Activated CD8-positive, alpha-beta memory T cell treated with anti-CD3 and anti-CD28 coated beads for 1 hour (primary cell): Measurements from ENCODE around the gene ZBTB3.
"Not testable (repeated sequence)": the region's sequence is repeated elsewhere in the genome, so short reads cannot be mapped to it uniquely, and the experiment has no call there.

Source experiments
- DNase-seq, 2 donors: peaks; one replicate each; pipeline ENCODE4 v3.0.0-alpha.2; 2020; ENCODE audit warnings: low read depth in 1 of 2; ENCODE audit errors: extremely low read depth in 1 of 2

The ZBTB3 gene

DNA sequence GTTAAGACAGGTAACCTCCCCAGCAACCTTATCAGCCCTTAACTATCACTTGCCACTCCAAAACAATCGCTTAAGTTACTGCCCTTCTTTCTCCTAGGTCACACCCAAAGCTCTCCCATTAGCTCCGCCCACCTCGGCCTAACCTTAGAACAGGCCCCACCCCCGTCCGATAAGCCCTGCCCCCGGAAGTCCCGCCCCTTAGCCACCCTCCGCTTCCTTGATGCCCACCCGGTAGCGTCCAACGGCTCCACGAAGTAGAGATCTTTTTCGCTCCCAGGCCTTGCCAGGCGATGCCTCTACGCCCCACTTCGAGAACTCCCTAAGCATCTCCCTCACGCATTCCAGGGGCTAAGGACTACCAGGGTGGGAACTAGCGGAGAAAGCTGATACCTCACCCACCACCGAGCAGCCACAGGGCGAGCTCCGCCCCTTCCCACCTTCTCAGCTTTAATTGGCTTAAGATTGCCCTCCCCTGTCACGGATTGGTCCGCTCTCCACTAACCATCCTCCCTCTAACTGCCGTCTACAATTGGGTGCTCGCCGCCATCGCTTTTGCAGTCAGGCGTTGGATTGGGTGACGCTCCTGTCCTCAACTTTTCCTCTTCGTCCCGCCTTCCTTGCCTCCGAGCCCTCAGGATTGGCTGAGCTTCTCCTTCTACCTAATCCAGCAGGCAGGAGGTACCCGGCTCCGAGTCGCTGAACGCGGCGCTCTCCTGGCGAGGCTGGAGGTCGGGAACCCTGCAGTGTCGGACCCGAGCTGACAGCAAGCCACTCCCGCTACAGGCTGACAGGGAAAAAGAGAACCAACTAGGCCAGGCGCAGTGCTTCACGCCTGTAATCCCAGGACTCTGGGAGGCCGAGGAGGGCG lies at the start of gene ZBTB3:
TSS of gene ZBTB3 (minus strand) at position 425 of the 868 bp plus-strand sequence. CDS start 496 bp downstream, outside the sequence.
- DNase-seq: peak; percentile 94 to 95

DNA sequence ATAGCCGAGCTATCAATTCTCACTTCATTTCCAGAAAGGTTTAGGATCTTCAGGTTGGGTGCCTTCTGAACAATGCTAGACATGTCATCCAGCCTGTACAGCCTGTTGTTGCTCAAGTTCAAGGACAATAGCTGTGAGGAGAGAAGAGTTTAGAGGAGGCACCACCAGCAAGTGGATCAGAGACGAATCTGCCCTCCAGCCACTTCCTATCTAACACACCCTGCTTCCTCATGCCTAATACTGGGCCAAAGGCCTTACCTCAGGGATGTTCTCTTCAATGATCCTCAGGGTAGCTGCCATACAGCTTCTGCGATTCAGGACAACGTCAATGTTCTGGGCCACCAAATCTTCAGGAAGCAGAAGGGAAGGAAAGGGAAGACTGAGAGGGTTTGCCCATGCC lies 47.1 kb upstream of the ZBTB3 start:
- no peak for DNase-seq

DNA sequence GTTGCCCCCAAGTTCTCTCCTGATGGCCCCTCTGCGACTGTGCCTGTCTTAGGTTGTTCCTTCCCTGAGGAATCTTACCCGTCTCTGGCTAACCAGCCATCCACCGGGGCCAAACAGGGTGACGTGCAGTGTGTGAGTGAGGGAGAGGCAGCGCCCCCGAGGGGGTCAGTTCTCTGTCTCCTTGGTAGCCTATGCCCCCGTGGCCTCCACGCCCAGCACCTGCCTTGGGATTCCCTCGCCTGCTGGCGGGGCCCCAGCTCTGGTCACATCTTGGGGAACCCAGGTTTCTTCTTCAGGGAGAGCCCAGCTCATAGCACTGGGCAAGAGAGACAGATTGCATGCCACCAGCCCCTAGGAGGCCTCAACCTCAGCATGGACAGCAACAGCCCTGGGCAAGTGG lies 45.5 kb upstream of the ZBTB3 start:
- no peak for DNase-seq

DNA sequence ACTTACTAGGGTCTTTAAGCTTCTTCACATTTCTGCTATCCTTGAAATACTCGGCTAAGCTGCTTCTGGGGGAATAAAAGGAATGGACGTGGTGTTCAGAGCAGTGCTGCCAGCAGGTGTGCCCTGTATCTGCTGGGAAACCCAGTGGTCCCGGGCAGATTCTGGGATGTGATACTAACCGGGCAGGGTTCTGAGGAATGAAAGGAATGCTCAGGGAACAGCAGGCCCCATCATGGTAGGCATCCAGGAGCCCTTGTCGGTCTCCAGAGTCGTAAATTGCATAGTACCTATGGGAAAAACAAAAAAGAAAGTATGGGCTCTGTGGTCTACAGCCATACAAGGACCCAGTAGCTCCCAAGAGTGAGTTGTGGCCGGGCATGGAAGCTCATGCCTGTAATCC lies 42.3 kb upstream of the ZBTB3 start:
- DNase-seq: no peak

DNA sequence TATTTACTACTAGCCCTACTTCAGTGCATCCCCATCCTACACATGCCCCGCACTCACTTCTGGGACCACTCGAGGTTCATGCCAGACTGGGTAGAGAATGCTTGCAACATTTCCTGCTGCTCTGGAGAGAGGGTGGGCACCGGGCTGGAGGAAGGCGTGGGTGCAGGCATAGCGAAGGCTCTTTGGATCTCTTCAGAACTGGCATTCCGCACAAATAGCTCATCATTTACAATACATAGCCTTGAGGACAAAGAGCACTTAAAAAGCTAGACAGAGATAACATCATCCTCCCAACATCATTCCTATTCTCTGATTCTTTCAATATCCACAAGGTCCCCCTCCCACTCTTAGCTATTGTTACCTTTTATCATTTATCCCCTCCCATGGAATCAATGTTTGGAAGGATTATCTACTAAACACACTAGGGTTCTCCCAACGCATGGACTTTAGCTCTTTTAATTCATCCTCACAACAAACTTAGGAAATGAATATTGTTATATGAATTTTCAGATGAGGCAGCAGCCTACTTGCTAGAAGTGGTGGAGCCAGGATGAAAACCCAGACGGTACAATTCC lies 40.3 kb upstream of the ZBTB3 start:
- DNase-seq: no peak

DNA sequence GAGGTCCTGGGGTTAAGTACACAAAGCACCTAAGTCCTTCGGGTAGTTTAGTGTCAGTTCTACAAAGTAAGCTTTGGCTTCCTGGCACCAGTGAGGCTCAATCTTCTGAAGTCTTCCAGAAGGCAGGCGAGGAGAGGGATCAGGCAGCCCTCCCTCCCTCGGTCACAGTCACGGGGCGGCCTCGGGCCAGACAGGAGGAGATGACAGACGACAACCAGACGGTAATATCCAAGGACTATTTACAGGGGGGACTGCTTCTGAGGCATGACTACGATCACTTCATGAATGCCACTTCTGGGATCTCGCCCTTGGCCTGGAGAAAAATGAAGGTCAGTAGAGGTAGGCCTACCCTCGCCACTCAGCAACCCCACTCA lies 38.2 kb upstream of the ZBTB3 start:
- no peak for DNase-seq

DNA sequence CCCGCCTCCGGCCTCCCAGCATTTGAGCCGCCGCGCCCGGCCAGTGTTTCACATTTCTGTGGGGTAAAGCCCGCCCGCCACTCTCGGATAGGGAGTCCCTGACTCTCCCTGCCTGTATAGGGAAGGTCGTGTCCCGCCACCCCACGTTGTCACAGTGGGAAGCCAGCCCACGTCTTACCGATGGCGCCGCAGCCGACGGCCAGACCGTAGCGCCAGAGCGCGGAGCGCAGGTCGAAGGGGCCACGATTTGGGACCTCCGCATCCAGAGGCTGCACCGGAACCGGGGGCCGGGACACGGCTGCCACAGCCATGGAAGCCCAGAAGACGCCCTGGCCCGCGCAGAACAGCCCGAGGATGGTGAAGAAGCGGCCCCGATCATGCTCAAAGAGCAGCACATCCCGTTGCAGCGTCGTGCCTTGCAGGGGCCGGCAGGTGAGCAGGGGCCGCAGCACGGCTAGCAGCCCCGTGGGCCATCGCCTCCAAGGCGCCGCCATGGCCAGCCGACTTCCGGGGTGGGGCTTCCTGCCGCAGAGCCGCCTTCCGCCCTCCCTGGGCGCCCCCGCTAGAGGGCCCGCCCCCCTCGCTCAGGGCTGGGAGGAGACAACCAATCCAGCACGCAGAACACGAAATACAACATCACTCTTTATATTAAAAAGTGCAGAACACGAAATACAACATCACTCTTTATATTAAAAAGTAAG lies 37.7 kb upstream of the ZBTB3 start, which contains the start of gene TMEM223:
TSS of gene TMEM223 (minus strand) at position 506 of the 701 bp plus-strand sequence. CDS start at position 494, 12 bp downstream.
- peak; percentile 52 to 88 for DNase-seq

DNA sequence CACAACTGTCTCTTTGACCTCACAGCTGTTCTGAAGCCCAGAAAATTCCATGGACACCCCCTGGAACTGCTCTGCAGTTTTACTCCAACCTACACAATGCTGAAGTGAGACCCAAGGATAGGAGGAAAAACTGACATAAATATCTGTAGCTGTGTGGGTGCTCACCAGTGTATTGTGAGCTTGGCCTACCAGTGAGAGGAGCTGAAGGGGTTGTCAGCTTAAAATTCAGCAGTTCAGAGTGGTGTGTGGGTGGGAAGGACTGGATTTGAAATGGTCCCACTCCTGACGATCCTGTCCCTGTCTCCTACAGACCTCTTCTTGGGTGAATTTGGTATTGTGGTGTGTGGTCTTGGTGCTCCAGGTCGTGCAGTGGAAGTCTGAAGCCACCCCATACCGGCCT lies 35.6 kb upstream of the ZBTB3 start:
- no peak for DNase-seq

DNA sequence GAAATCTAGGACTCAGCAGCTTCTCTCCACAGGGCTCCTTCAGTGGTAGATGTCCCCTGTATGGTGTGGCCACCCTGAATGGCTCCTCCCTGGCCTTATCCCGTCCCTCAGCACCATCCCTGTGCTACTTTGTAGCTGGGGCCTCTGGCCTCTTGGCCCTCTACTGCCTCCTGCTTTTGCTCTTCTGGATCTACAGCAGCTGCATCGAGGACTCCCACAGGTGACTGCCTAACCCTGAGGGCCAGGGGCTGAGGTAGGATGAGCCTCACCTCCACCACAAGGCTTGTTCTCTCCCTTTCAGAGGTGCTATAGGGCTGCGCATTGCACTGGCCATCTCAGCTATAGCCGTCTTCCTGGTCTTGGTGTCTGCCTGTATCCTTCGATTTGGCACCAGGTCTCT lies 35.0 kb upstream of the ZBTB3 start:
- no peak for DNase-seq

DNA sequence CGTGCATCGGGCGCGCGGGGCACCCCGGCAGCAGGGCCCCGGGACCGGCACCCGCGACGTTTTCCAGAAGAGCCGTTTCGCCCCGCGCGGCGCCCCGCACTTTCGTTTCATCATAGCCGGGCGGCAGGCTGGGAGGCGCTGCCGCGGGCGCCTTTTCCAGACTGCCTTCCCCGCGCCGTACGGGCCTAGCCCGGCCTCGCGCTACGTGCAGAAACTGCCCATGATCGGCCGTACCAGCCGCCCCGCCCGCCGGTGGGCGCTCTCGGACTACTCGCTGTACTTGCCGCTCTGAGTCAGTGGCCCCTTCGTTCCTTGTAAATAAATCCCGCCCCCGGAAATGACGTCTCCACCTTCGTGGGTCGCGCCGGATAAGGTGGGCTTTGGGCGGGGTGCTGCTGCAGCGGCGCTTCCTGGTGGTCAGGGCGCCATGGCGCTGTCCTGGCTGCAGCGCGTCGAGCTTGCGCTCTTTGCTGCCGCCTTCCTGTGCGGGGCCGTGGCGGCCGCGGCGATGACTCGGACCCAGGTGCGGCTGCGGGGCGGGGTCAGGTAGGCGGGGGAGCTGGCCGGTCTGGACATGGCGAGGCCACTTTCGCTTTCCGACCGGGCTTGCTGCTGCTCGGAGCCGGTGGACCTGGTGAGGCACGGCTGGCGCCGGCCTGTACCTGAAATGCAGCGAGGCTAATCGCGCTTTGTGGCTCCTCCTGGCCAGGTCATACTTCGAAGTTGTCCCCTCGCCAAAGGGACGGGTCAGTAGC lies 33.2 kb upstream of the ZBTB3 start, which contains the start of gene TMEM179B:
TSS of gene TMEM179B (plus strand) at position 398 of the 755 bp plus-strand sequence. CDS start at position 428, 30 bp downstream.
- DNase-seq: peak; percentile 98

DNA sequence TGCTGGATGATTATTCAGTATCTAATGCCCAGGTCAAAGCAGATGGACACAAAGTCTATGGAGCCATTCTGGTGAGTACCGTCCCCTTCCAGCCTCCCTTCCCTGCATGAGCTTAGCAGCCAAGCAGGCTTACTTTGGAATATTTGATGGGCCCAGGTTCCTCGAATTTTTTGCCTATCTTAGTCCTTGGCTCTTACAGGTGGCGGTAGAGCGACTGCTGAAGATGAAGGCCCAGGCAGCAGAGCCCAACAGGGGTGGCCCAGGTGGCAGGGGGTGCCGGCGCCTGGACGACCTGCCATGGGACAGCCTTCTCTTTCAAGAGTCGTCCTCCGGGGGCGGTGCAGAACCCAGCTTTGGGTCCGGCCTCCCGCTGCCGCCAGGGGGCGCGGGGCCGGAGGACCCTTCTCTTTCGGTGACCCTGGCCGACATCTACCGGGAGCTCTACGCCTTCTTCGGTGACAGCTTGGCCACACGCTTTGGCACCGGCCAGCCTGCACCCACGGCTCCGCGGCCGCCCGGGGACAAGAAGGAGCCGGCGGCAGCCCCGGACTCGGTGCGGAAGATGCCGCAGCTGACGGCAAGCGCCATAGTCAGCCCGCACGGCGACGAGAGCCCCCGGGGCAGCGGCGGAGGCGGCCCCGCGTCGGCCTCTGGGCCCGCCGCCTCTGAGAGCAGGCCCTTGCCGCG lies 32.5 kb upstream of the ZBTB3 start:
- DNase-seq: peak; percentile 53 to 77

DNA sequence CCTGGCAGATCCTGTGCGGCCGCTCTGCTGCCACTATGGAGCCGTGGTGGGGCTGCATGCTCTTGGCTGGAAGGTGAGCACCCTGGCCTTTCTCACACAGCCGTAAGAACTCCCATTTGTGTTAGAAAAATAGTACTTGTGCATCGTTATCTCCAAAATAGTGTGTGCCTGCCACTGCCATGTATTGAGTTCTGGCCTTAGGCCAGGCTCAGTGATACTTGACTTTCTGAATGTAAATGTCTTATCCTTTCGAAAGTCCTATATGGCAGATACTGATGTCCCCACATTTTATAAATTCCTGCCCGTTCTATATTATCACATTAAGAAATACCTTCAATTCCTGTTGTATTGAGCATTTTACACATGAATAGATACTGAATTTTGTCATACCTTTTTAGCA lies 28.8 kb upstream of the ZBTB3 start:
- no peak for DNase-seq

DNA sequence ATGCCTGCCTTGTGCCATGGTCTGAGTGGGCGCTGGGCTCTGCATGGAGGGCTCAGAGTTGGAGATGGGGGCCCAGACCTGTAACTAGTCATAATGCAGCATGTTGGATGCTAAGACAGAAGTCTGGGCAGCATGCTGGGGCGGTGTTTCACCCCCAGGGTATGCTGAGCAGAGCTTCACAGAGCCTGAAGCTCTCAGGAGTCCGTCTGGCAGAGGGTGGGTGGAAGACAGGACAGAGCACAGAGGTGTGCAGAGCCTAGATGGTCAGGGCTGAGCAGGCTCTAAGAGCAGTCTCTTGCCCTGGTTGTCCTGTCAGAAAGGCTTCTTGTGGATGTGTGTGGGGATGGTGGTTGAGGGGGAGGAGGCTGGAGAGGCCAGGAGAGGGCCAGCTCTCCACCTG lies 24.5 kb upstream of the ZBTB3 start:
- no peak for DNase-seq

DNA sequence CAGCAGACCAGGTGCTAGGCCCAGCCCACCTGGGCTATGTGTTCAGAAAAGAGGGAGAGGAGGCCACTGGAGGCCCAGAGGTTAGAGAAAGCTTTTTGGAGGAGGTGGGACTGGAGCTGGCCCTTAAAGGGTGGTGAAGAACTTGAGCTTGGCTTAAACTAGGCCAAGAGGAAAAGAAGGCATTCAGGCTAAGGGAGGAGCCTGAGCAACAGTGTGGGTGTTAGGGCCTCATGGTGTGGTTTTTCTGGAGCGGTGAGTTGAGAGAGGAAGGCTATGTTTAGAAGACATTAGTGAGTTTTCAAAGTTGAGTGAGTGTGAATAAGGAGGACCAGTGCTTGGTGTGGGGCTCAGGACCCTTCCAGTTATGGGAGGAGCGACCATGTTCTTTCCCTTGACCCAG lies 23.4 kb upstream of the ZBTB3 start:
- no peak for DNase-seq

DNA sequence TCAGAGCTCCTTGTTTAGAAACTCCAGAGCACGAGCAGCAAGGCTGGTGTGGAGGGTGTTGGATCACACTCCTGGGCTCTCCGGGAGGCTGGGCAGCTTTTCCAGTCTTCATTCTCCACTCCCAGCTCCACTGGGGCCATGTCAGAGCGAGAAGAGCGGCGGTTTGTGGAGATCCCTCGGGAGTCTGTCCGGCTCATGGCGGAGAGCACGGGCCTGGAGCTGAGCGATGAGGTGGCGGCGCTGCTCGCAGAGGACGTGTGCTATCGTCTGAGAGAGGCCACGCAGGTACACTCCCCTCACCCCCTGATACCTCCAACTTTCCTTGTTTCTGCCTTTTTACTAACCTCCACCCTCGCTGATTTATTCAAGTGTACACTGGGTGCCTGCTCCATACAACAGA lies 21.7 kb upstream of the ZBTB3 start:
- DNase-seq: no peak

DNA sequence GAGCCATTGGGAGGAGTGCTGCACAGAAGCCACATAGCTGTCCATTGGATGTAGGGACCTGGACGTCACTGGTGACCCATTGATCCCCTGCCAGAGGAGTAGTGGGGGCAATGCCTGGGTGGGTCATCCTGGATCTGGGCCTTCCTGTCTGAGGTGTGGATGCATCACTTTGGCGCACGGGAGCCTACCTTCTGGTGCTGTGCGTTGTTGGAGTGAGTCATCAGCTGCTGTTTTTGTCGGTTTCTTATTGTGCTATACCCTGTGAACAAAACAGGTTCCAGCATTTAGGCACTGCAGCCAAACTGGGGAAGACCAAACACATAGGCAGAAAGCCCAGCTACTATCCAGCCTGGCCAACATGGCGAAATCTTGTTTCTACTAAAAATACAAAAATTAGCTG lies 20.4 kb upstream of the ZBTB3 start:
- DNase-seq: no peak

DNA sequence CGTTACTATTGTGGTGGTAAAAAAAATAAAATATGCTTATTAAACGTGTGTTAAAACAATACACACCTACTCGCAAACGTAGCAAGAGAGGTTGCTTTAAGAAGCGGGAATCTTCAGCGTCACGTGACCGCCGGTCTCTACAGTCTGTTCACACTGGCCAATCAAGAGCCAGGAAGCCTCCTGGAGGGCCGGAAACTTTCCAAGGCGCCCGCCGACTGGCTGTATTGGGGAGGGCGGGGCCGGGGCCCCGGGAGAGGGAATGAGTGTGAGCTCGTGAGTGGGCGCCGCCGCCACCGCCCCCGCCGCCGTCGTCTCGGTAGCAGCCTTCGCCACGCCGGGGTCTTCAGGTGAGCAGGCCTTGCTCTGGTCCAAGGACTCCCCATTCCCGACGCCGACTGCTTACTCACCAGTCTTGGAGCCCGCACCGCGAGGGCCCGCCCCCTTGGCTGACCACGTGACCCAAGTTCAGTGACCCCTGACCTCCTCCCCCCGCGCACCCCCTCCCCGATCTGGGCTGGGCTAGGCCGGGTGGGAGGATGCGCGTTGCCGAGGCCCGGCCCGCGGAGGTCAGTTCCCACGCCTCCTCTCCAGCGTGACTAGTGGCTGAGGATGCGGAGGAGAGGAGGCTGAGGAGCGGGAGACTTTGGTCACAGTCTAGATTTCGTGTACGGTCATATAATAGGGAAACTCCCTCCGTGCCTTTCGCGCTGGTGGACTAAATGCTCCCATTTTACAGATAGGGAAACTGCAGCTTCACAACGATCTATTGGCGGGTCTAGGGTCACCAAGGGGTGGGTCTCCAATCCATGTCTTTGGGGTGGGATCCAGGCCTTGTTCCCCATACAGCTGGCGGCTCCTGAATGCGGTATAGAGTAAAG lies 17.4 kb upstream of the ZBTB3 start, which contains the start of gene TAF6L:
TSS of gene TAF6L (plus strand) at position 253 of the 878 bp plus-strand sequence. CDS start 4,388 bp downstream, outside the sequence.
- peak; percentile 70 to 80 for DNase-seq

DNA sequence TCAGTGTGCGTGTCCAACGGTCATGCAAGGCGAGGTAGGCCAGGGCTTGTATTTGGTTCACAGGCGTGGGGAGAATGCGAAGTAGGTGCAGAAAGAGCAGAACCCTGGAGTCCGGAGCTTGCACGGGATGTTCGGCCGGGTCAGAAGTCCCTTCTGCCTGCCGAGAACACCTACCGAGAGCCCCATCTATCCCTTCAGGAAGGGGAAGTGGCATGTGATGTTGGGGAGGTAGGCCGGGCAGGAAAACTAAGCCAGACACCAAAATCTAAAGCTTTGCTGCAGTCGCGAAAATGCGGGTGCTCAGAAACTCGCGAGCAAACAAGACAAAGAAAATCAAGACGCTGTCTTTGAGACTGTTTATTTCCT lies 16.8 kb upstream of the ZBTB3 start:
- DNase-seq: no peak

DNA sequence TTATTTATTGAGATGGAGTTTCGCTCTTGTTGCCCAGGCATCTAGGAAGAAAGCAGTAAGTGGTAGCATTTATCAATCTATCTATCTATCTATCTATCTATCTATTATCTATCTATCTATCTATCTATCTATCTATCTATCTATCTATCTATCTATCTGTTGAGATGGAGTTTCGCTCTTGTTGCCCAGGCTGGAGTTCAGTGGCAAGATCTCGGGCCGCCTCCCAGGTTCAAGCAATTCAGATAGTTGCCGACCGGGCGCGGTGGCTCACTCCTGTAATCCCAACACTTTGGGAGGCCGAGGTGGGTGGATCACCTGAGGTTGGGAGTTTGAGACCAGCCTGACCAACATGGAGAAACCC lies 6.9 kb upstream of the ZBTB3 start:
- DNase-seq: not testable (repeated sequence)
